Activated gamma-delta T cell treated with anti-CD3 and anti-CD28 coated beads, Interleukin-2, amount 50 U/mL, for 16 hours (primary cell): ENCODE measurements around the gene GLCE.
"Not testable (repeated sequence)": the region's sequence is repeated elsewhere in the genome, so short reads cannot be mapped to it uniquely, and the experiment has no call there.

Source experiments
- DNase-seq: peaks from one replicate; pipeline ENCODE4 v3.0.0-alpha.2; 2020; ENCODE audit warnings: low read depth

GLCE gene

GRCh38 chr15:69161079-69161877 is 843 bp downstream of the GLCE start:
- DNase-seq, result no peak

- no peak for DNase-seq
Observed at GRCh38 chr15:69161878-69162213, 1.4 kb downstream of the GLCE start.

- DNase-seq, result no peak
Observed at GRCh38 chr15:69163141-69163669, 2.8 kb downstream of the GLCE start.

GRCh38 chr15:69164807-69165636 is 4.6 kb downstream of the GLCE start:
- DNase-seq, result no peak

- DNase-seq, result no peak
Observed at GRCh38 chr15:69165637-69166025, 5.2 kb downstream of the GLCE start.

- no peak for DNase-seq
Observed at GRCh38 chr15:69167218-69167846, 6.9 kb downstream of the GLCE start.

GRCh38 chr15:69168361-69168760 is 7.9 kb downstream of the GLCE start:
- DNase-seq, result not testable (repeated sequence)

- DNase-seq, result not testable (repeated sequence)
Observed at GRCh38 chr15:69169540-69169939, 9.1 kb downstream of the GLCE start.

GRCh38 chr15:69170597-69170996 is 10.2 kb downstream of the GLCE start:
- DNase-seq, result no peak

GRCh38 chr15:69172847-69173246 is 12.4 kb downstream of the GLCE start:
- no peak for DNase-seq

GRCh38 chr15:69175536-69175935 is 15.1 kb downstream of the GLCE start:
- DNase-seq, result no peak

- no peak for DNase-seq
Observed at GRCh38 chr15:69181424-69181823, 21.0 kb downstream of the GLCE start.

GRCh38 chr15:69185216-69185615 is 24.8 kb downstream of the GLCE start:
- DNase-seq, result no peak

GRCh38 chr15:69185706-69186105 is 25.3 kb downstream of the GLCE start:
- DNase-seq, result no peak

GRCh38 chr15:69189157-69189556 is 28.7 kb downstream of the GLCE start:
- DNase-seq, result no peak

GRCh38 chr15:69190091-69190490 is 29.7 kb downstream of the GLCE start:
- no peak for DNase-seq

- no peak for DNase-seq
Observed at GRCh38 chr15:69190504-69190903, 30.1 kb downstream of the GLCE start.

- DNase-seq, result no peak
Observed at GRCh38 chr15:69194025-69194827, 33.8 kb downstream of the GLCE start.

GRCh38 chr15:69194854-69195253 is 34.4 kb downstream of the GLCE start:
- no peak for DNase-seq

GRCh38 chr15:69200832-69201745 is 40.7 kb downstream of the GLCE start:
- no peak for DNase-seq

GRCh38 chr15:69206079-69206478 is 45.6 kb downstream of the GLCE start:
- no peak for DNase-seq
